Activated naive CD4-positive, alpha-beta T cell treated with anti-CD3 and anti-CD28 coated beads for 36 hours (primary cell): ENCODE measurements around the gene PHYKPL. TPM values are rescaled to one million over a fixed set of nuclear protein-coding genes. Genes with fewer than 3 reads are reported as not detected.

Experiments
- CTCF ChIA-PET: fragments of 350-600 bp; sonication (Branson Sonifier 250); formaldehyde crosslinking; loops from one replicate; lab custom pipeline; 2021; ENCODE audit warnings: antibody characterized with exemption; lab: Charles Lee
- DNase-seq: peaks from one replicate; pipeline ENCODE4 v3.0.0-alpha.2; 2020
- H3K27ac Mint-ChIP-seq: one replicate; pipeline ENCODE4 v1.8.0; 2021; ENCODE audit warnings: mild to moderate bottlenecking, mixed read lengths
- H3K27me3 Mint-ChIP-seq: one replicate; pipeline ENCODE4 v1.8.0; 2021; ENCODE audit warnings: low read depth, mixed read lengths
- H3K36me3 Mint-ChIP-seq: one replicate; pipeline ENCODE4 v1.8.0; 2021; ENCODE audit warnings: low read depth, mixed read lengths
- H3K4me1 Mint-ChIP-seq: one replicate; pipeline ENCODE4 v1.8.0; 2021; ENCODE audit warnings: low read depth, mixed read lengths
- H3K4me3 Mint-ChIP-seq: one replicate; pipeline ENCODE4 v1.8.0; 2021; ENCODE audit warnings: mild to moderate bottlenecking, moderate library complexity, mixed read lengths
- H3K9me3 Mint-ChIP-seq: one replicate; pipeline ENCODE4 v1.8.0; 2021; ENCODE audit warnings: mixed read lengths
- intact Hi-C: fragments of 100-400 bp; cut with micrococcal nuclease; formaldehyde crosslinking; loops from one replicate; pipeline ENCODE4 v1.15.1; 2023
- total RNA-seq, 2 experiments: library from RNA; stranded (reverse); gene quantifications; one replicate each; pipeline ENCODE4 v1.2.3, GENCODE V29; 2021

Gene PHYKPL
- total RNA-seq, 2 experiments from 2014 or later, result 50.9 to 51.2 TPM

DNA sequence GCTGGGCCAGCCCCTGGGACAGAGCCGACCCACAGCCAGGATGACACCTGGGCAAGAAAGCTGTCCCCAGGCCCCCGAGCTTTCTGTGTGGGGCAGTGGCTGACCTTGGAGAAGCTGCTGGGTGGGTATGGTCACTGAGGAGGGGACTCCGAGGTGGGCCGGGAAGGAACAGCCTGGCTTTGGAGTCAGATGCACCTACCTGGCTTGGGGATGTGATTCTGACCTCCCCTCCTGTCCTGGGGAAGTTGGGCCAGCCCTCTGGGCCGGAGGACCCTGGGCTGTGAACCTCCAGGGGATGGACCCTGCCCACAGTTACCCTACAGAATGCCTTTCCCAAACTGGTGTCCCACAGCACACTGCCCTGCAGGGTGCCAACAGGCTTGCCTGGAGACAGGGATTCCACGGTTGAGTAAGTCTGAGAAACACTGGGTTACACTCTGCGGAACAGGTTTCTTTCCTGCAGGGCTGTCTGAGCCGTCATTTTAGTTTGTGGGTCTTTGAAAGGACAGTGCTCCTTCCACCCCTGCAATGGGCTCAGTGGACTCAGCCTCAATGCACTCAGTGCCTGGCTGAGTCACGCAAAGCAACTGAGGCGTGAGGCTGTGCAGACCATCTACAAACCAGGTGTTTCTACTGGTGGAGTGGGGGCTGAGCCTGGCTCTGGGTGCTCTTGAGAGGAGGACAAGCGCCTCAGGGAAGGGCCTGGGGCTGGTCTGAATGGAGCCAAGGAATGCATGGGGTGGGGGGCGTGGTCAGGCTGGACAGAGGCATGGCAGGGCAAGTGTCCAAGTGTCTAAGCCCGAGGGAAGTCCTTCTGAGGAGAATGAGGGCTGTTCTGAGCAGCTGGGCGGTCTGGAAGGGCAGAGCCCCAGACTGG lies 41.3 kb upstream of the PHYKPL start:
- Mint-ChIP-seq H3K4me1 (no peaks in the 10 kb centered on the region), H3K27ac (no peak overlapping the region)
- CTCF ChIA-PET, result interaction anchor here (2.4 kb wide), 1 partner anchor 10 kb away, joined by 9 read pairs; no protein-coding TSS in a partner anchor

DNA sequence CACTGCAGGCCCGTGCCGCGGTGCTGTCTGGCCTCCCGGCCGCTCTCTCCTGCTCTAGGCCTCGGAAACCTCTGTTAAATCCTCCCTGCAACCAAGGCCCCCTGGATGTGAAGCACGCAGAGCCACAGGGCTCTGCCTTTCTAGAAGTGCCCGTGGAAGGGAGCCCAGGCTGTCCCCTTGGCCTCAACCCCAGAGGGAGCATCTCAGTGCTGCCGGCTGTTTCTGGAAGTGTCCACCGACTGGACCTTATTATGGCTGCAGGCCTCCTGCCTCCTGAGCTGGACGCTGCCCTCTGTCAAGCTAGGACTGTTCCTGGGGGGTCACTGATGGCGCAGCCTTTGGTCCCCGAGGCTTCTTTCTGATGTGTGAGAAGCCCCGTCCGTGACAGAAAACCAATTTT lies 40.4 kb upstream of the PHYKPL start:
- CTCF ChIA-PET, result interaction anchor here (2.4 kb wide), 1 partner anchor 11 kb away, joined by 9 read pairs; no protein-coding TSS in a partner anchor
- Mint-ChIP-seq H3K27ac (no peak overlapping the region), H3K27me3 (no peaks in the 10 kb centered on the region), H3K4me1 (no peaks in the 10 kb centered on the region), H3K9me3 (peaks cover 3% of the 10 kb centered on the region), H3K36me3 (no peaks in the 10 kb centered on the region), H3K4me3 (no peak overlapping the region)
- DNase-seq, result no peak
- intact Hi-C loops, result no loop called here

More for the DNA sequence above, 41.3 kb upstream of the PHYKPL start:
- Mint-ChIP-seq H3K27me3 (no peaks in the 10 kb centered on the region), H3K4me3 (no peak overlapping the region), H3K36me3 (no peaks in the 10 kb centered on the region), H3K9me3 (peaks cover 3% of the 10 kb centered on the region)
- no peak for DNase-seq
- intact Hi-C loops, result no loop called here

GRCh38 chr5:178272591-178272990 lies 40.0 kb upstream of the PHYKPL start:
- CTCF ChIA-PET, result interaction anchor here (2.4 kb wide), 1 partner anchor 12 kb away, joined by 9 read pairs; no protein-coding TSS in a partner anchor
- no peak for DNase-seq
- intact Hi-C loops, result no loop called here
- Mint-ChIP-seq H3K4me1 (no peaks in the 10 kb centered on the region), H3K27ac (no peak overlapping the region), H3K9me3 (peaks cover 3% of the 10 kb centered on the region), H3K4me3 (no peak overlapping the region), H3K36me3 (no peaks in the 10 kb centered on the region), H3K27me3 (no peaks in the 10 kb centered on the region)

DNA sequence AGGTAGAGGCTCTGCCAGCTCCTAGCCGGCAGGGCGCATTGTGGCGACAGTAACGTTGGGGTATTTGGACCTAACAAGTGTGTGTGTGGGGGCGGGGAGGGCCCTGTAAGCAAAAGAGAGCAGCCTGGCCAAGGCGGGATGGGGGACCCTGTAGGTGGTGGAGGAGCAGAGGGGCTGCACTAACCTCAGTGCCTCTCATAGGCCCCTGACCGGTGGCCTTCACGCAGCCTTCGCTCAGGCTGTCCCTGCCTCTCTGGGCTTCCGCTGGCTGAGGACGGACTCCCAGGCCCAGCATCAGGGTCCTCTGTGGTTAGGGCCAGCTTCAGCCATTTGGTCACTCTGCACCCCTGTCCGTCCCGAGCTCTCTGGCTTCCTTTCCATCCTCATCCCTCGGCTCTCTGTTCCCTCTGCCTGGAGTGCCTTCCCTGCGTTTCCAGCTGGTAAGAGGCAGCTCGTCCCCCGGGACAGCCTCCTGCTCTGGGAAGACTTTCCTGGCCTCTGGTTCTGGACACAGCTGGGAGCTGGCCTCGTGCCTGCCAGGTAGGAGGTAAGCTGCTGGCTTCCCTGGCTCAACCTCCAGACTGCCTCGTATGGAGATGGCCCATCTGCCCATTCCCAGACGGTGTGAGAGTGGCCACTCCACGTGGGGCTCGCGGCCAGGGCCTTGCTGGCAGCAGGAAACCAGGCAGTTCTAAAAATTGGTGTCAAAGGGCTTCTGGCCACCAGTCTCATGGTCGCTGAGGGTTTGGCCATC lies 39.3 kb upstream of the PHYKPL start:
- no peak overlapping the region for H3K27ac Mint-ChIP-seq
- H3K27me3 Mint-ChIP-seq, result no peaks in the 10 kb centered on the region

GRCh38 chr5:178271231-178271630 lies 38.6 kb upstream of the PHYKPL start:
- CTCF ChIA-PET, result interaction anchor here (1.2 kb wide), 1 partner anchor 8 kb away, joined by 3 read pairs; no protein-coding TSS in a partner anchor
- H3K9me3 Mint-ChIP-seq, result peaks cover 3% of the 10 kb centered on the region

More for the DNA sequence above, 39.3 kb upstream of the PHYKPL start:
- Mint-ChIP-seq H3K4me3 (no peak overlapping the region), H3K9me3 (peaks cover 3% of the 10 kb centered on the region), H3K36me3 (no peaks in the 10 kb centered on the region), H3K4me1 (no peaks in the 10 kb centered on the region)
- CTCF ChIA-PET, result interaction anchor here (2.4 kb wide), 1 partner anchor 12 kb away, joined by 9 read pairs; no protein-coding TSS in a partner anchor
- intact Hi-C loops, result no loop called here
- no peak for DNase-seq

GRCh38 chr5:178269499-178269898 lies 36.9 kb upstream of the PHYKPL start:
- Mint-ChIP-seq H3K27ac (no peak overlapping the region), H3K27me3 (no peaks in the 10 kb centered on the region), H3K4me3 (no peak overlapping the region), H3K36me3 (no peaks in the 10 kb centered on the region), H3K9me3 (no peaks in the 10 kb centered on the region), H3K4me1 (no peaks in the 10 kb centered on the region)
- no peak for DNase-seq
- intact Hi-C loops, result no loop called here
- CTCF ChIA-PET, result no interaction called here

More at GRCh38 chr5:178271231-178271630, 38.6 kb upstream of the PHYKPL start:
- Mint-ChIP-seq H3K4me3 (no peak overlapping the region), H3K27ac (no peak overlapping the region), H3K27me3 (no peaks in the 10 kb centered on the region), H3K4me1 (no peaks in the 10 kb centered on the region), H3K36me3 (no peaks in the 10 kb centered on the region)
- DNase-seq, result no peak
- intact Hi-C loops, result no loop called here

DNA sequence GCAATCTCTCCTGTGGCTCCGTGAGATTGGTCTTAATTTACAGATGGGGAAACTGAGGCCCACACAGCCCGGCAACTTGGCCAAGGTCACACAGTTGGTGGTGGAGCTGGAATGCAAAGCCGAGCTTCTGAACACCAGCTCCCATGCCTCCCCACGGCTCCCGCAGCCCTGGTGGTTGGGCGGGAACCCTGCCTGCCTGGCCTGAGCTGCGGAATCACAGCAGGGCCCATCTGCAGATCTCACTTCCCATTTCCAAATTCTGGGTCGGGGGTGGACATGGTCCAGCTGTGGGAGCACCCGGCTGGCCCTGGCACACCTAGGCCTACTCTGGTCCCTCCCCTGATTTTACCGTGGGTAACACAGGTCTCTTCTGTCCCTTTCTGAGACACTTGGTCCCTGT lies 35.3 kb upstream of the PHYKPL start:
- Mint-ChIP-seq H3K36me3 (no peaks in the 10 kb centered on the region), H3K9me3 (no peaks in the 10 kb centered on the region), H3K27me3 (no peaks in the 10 kb centered on the region), H3K27ac (no peak overlapping the region), H3K4me3 (no peak overlapping the region), H3K4me1 (no peaks in the 10 kb centered on the region)
- intact Hi-C loops, result no loop called here
- CTCF ChIA-PET, result no interaction called here
- no peak for DNase-seq

DNA sequence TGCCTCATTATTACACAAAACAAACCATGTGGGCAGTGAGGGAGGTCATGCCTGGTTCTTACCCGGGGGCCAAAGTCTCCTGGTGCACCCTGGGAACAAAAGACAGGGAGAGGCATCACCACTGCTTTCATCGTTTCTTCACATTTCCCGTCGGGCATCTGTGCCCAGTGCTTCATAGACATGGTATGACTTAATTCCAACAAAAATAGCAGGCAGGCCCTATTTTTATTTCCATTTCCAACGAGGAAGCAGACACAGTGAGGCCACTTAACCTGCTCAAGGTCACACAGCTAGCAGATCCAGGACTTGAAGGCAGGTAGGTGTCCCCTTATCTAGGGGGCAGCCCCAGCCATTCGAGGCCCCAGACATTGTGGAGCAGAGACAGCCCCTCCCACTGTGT lies 34.6 kb upstream of the PHYKPL start:
- intact Hi-C loops, result no loop called here
- no peak overlapping the region for H3K27ac Mint-ChIP-seq
- no peaks in the 10 kb centered on the region for H3K4me1 Mint-ChIP-seq
- DNase-seq, result no peak
- no peaks in the 10 kb centered on the region for H3K27me3 Mint-ChIP-seq
- no peak overlapping the region for H3K4me3 Mint-ChIP-seq
- H3K9me3 Mint-ChIP-seq, result no peaks in the 10 kb centered on the region
- CTCF ChIA-PET, result no interaction called here
- no peaks in the 10 kb centered on the region for H3K36me3 Mint-ChIP-seq

DNA sequence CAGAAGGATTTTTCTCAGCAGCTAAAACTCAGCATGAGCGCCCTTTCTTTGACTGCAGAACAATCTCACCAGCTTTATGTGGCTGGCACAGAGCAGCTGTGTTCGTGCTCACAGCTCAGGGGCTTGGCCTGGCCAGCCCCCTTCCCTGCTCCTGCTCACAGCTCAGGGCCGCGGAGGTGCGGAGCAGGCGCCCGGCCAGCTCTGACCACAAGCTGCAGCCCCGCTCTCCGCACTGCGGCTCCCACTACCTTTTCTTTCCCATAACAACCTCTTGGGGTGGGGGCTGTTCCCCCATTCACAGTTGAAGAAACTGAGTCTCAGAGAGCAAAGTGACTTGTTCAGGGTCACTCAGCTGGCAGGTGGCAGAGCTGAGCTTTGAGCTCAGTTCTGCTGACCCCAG lies 34.0 kb upstream of the PHYKPL start:
- no peak for DNase-seq
- H3K9me3 Mint-ChIP-seq, result no peaks in the 10 kb centered on the region
- no peaks in the 10 kb centered on the region for H3K4me1 Mint-ChIP-seq
- H3K27ac Mint-ChIP-seq, result no peak overlapping the region
- no peak overlapping the region for H3K4me3 Mint-ChIP-seq
- H3K36me3 Mint-ChIP-seq, result no peaks in the 10 kb centered on the region
- intact Hi-C loops, result no loop called here
- no peaks in the 10 kb centered on the region for H3K27me3 Mint-ChIP-seq
- CTCF ChIA-PET, result no interaction called here

DNA sequence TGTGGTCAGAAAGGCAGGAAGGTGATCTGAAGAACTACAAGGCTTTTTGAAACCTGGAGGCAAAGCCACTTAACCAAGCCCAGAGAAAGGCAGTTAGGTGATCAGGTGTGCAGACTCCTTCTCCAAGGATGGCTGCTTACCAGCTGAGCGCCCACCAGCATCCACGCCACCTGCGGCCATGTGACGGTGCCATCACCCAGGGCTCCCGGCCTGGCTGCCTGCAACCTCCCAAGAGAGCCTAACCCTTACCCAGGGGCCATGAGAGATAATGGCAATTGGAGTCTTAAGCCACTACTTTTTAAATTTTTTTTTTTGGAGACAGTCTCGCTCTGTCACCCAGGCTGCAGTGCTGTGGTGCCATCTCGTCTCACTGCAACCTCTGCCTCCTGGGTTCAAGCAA lies 33.1 kb upstream of the PHYKPL start:
- intact Hi-C loops, result no loop called here
- Mint-ChIP-seq H3K4me1 (no peaks in the 10 kb centered on the region), H3K4me3 (no peak overlapping the region), H3K27me3 (no peaks in the 10 kb centered on the region), H3K36me3 (no peaks in the 10 kb centered on the region), H3K9me3 (no peaks in the 10 kb centered on the region), H3K27ac (no peak overlapping the region)
- CTCF ChIA-PET, result interaction anchor here (0.7 kb wide), 1 partner anchor 12 kb away, joined by 4 read pairs; no protein-coding TSS in a partner anchor
- no peak for DNase-seq

DNA sequence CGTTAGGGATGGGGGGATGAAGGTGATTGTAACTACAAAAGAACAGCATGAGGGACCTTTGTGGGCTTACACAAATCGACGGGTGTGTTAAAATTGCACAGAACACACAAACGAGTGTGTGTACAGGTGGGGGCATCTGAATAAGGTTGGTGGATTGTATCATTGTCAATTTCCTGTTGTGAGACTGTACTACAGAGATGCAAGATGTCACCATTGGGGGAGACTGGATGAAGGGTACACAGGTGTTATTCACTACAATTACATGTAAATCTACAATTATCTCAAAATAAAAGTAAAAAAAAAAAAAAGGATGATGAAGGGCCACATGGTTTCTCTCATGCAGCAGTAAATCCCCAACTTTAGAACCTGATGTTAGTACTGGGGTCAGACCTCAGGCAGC lies 31.4 kb upstream of the PHYKPL start:
- CTCF ChIA-PET, result no interaction called here
- no peaks in the 10 kb centered on the region for H3K36me3 Mint-ChIP-seq
- H3K4me3 Mint-ChIP-seq, result no peak overlapping the region
- no peaks in the 10 kb centered on the region for H3K9me3 Mint-ChIP-seq
- H3K27me3 Mint-ChIP-seq, result no peaks in the 10 kb centered on the region
- no peak overlapping the region for H3K27ac Mint-ChIP-seq
- no peak for DNase-seq
- no peaks in the 10 kb centered on the region for H3K4me1 Mint-ChIP-seq
- intact Hi-C loops, result no loop called here
